Vagina (tissue), 2 donors: ENCODE results near the gene VDAC1. TPM values are rescaled to one million over a fixed set of nuclear protein-coding genes. Genes with fewer than 3 reads are reported as not detected.
A peak's percentile ranks its signal among the peaks of the same experiment; 100 is the strongest.

Experiments
- DNase-seq, 2 donors: peaks; one replicate each; pipeline ENCODE4 v3.0.0-alpha.2; 2017; ENCODE audit errors: extremely low spot score in 2 of 2
- H3K27ac ChIP-seq: fragments of 200-600 bp; sonication (generic); one replicate; pipeline ENCODE4 v1.5.1; 2019
- H3K27me3 ChIP-seq: fragments of 200-600 bp; sonication (generic); one replicate; pipeline ENCODE4 v1.5.1; 2019
- H3K36me3 ChIP-seq, 2 donors: fragments of 200-600 bp; sonication (generic); one replicate each; pipeline ENCODE4 v1.5.1; 2017 to 2019
- H3K4me1 ChIP-seq: fragments of 200-600 bp; sonication (generic); one replicate; pipeline ENCODE4 v1.5.1; 2019
- H3K4me3 ChIP-seq, 2 donors: fragments of 200-600 bp; sonication (generic); 1 replicate in 1 of 2; 2 replicates in 1 of 2; pipeline ENCODE4 v1.5.1; 2016 to 2019
- H3K9me3 ChIP-seq: fragments of 200-600 bp; sonication (generic); one replicate; pipeline ENCODE4 v1.5.1; 2019
- POLR2A ChIP-seq, 2 donors: fragments of 450-650 bp; IDR thresholded peaks; one replicate each; pipeline ENCODE4 v1.6.1; 2017; ENCODE audit warnings: antibody characterized with exemption in 2 of 2, mild to moderate bottlenecking in 2 of 2, moderate library complexity in 2 of 2
- POLR2AphosphoS5 ChIP-seq, 2 donors: sonication (generic); formaldehyde crosslinking; IDR thresholded peaks; one replicate each; pipeline ENCODE4 v1.9.0; 2017; ENCODE audit warnings: antibody characterized with exemption in 2 of 2, mild to moderate bottlenecking in 2 of 2, low read depth in 1 of 2; ENCODE audit not compliant: insufficient read depth in 1 of 2
- intact Hi-C: fragments of 100-400 bp; cut with DNase I; formaldehyde crosslinking; loops from one replicate; pipeline ENCODE4 v1.15.1; 2023
- total RNA-seq: library from RNA; depleted of rRNA; stranded (reverse); fragments of >200 nt; gene quantifications from one replicate; pipeline ENCODE4 v1.2.3, GENCODE V29; 2016
- TF ChIP-seq, protein P1 (sequence below), 3 experiments: fragments of 450-650 bp in 2 of 3; fragments of 200-600 bp in 1 of 3; sonication (generic) in 1 of 3; IDR thresholded peaks; one replicate each; pipeline ENCODE4 v1.5.1; 2017 to 2019; ENCODE audit warnings: antibody characterized with exemption in 3 of 3, mild to moderate bottlenecking in 2 of 3, moderate library complexity in 2 of 3

VDAC1 gene, protein sequence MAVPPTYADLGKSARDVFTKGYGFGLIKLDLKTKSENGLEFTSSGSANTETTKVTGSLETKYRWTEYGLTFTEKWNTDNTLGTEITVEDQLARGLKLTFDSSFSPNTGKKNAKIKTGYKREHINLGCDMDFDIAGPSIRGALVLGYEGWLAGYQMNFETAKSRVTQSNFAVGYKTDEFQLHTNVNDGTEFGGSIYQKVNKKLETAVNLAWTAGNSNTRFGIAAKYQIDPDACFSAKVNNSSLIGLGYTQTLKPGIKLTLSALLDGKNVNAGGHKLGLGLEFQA
- 95.3 TPM for total RNA-seq

DNA sequence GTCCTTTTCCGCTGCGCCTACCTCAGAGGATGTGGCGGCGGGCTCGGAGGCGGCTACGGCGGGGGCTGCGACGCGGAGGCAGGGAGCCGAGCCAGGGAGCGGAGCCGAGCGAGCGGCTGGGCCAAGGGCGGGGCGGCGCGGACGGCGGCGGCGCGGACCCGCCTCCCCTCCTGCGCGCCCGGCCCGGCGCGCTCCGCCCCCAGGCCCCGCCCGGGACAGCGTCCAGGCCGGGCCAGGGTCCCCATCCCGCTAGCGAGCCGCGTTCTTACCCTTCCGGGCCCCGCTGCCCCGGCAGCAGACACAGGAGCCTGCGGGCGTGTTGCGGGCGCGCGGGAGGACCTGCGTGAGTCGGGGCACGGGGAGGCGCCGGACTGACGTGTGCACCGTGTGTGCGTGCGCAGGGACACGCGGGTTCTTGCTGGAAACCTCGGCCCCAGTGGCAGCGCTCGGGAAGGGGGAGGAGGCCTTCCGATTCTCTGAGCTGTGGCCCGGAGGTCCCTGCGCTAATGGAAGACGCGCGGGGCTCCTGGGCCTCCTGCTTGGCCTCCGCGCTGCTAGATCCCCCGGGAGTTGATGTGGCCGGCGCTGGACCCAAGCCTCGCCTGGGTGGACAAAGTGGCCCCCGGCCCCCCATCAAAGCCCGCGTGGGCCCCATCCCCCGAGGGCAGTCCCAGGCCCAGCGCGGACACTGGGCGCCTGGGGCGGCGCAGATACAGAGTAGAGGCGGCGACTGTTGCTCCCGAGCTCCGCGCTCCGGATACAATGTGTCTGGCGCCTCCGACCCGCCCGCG lies at the start of gene VDAC1:
VDAC1 (minus strand) TSS at position 350 of the 791 bp plus-strand sequence. CDS start 11,963 bp downstream, outside the sequence.
- Histone ChIP-seq H3K27ac (peak within 1 kb of the TSS; percentile 97), H3K27me3 (no peaks in the 10 kb centered on the region), H3K4me3 (peak within 1 kb of the TSS; percentile 72 to 74), H3K9me3 (no peaks in the 10 kb centered on the region), H3K36me3 (no peaks in the 10 kb centered on the region), H3K4me1 (peaks cover 50% of the 10 kb centered on the region)
- intact Hi-C loops, result no loop called here
- TF ChIP-seq, protein P1, sequence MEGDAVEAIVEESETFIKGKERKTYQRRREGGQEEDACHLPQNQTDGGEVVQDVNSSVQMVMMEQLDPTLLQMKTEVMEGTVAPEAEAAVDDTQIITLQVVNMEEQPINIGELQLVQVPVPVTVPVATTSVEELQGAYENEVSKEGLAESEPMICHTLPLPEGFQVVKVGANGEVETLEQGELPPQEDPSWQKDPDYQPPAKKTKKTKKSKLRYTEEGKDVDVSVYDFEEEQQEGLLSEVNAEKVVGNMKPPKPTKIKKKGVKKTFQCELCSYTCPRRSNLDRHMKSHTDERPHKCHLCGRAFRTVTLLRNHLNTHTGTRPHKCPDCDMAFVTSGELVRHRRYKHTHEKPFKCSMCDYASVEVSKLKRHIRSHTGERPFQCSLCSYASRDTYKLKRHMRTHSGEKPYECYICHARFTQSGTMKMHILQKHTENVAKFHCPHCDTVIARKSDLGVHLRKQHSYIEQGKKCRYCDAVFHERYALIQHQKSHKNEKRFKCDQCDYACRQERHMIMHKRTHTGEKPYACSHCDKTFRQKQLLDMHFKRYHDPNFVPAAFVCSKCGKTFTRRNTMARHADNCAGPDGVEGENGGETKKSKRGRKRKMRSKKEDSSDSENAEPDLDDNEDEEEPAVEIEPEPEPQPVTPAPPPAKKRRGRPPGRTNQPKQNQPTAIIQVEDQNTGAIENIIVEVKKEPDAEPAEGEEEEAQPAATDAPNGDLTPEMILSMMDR (IDR thresholded peaks at IDR 0.05), result no peak
- peak in 1 of 2 donors; percentile 79 for TF ChIP-seq POLR2A (IDR thresholded peaks at IDR 0.05)
- peak in 1 of 2 donors; percentile 87 for TF ChIP-seq POLR2AphosphoS5 (IDR thresholded peaks at IDR 0.05; ENCODE audit: insufficient read depth in 1 of 2, low read depth in 1 of 2)
- no peak for DNase-seq

DNA sequence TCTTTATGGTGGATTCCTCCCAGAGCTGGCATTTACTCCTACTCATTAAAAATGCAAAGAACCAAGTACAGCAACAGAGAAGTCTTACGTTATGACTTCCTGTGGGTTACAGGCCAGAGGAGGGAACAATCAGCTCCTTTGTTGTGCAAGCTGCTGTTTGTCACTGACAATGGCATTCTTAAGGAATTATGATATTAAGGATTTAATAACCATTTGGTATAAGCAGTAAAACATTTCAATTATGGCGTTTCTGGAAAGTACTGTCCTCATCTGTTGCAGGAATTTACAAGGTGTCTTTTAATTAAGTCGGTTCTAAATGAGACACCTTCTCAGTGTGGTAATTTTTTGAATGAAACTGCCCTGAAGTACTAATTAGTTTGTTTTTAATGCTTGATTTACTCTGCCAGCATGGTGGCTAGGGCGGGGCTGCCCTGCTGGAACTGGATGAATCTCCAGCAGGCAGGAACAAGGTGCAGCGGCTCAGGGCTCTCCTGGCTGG lies 49.1 kb upstream of the VDAC1 start:
- Histone ChIP-seq H3K4me1 (no peaks in the 10 kb centered on the region), H3K27me3 (no peaks in the 10 kb centered on the region), H3K4me3 (no peak overlapping the region), H3K36me3 (no peaks in the 10 kb centered on the region), H3K27ac (no peak overlapping the region), H3K9me3 (no peaks in the 10 kb centered on the region)
- TF ChIP-seq, protein P1 (IDR thresholded peaks at IDR 0.05), result no peak
- no peak for TF ChIP-seq POLR2A (IDR thresholded peaks at IDR 0.05)
- no peak for TF ChIP-seq POLR2AphosphoS5 (IDR thresholded peaks at IDR 0.05; ENCODE audit: insufficient read depth in 1 of 2, low read depth in 1 of 2)
- intact Hi-C loops, result no loop called here
- no peak for DNase-seq

DNA sequence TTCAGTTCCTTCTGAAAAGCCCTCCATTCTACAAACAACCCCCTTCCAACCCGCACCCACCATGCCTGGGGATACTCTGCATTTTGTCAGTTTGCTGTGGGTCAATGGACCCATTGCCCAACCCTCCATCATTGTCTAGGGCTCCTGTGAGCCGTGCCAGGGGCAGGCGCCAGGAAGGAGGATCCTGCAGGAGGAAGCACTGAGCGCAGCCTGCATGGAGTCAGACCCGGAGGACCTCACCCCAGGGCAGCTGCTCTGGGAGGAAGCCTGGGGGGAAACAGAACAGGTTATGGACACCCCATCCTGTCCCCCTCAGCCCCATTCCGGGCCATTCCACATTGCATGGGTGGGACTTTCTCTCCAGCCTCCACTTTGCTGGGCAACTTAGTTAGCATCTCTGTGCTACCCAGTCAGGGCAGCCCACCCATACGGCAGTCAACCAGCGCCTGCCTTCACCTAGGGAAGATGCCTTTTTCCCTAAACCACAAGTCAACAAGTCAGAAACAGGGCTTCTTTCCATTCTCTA lies 48.6 kb upstream of the VDAC1 start:
- Histone ChIP-seq H3K4me1 (no peaks in the 10 kb centered on the region), H3K27ac (no peak overlapping the region)
- no peak for DNase-seq

DNA sequence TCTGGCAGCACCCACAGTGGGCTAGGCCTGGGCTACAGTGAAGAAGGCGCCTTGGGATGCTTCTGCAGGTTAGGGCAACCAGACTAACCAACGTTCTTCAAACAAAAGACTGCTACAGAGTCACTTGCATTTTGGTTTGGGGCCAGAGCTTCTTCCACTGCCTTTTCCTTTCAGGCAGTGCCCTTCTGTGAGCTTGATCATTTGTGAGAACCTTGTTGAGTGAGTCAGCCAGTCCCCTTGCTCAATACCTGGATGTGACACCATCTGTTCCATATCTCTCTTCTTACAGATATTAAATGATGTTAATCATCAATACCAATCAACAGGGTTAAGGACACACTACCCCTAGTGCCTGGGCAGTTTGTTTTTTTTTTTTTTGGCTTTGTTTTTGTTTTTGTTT lies 46.5 kb upstream of the VDAC1 start:
- Histone ChIP-seq H3K27me3 (no peaks in the 10 kb centered on the region), H3K36me3 (no peaks in the 10 kb centered on the region), H3K27ac (no peak overlapping the region), H3K4me1 (no peaks in the 10 kb centered on the region), H3K4me3 (no peak overlapping the region), H3K9me3 (no peaks in the 10 kb centered on the region)
- intact Hi-C loops, result no loop called here
- TF ChIP-seq POLR2AphosphoS5 (IDR thresholded peaks at IDR 0.05; ENCODE audit: insufficient read depth in 1 of 2, low read depth in 1 of 2), result no peak
- TF ChIP-seq, protein P1 (IDR thresholded peaks at IDR 0.05), result no peak
- no peak for DNase-seq

More for the DNA sequence above, 48.6 kb upstream of the VDAC1 start:
- Histone ChIP-seq H3K4me3 (no peak overlapping the region), H3K36me3 (no peaks in the 10 kb centered on the region), H3K27me3 (no peaks in the 10 kb centered on the region), H3K9me3 (no peaks in the 10 kb centered on the region)
- TF ChIP-seq, protein P1 (IDR thresholded peaks at IDR 0.05), result no peak
- TF ChIP-seq POLR2A (IDR thresholded peaks at IDR 0.05) (no peak), POLR2AphosphoS5 (IDR thresholded peaks at IDR 0.05; ENCODE audit: insufficient read depth in 1 of 2, low read depth in 1 of 2) (no peak)
- intact Hi-C loops, result no loop called here
